Neural cell (in vitro differentiated cells): ENCODE results near the gene EEF2KMT. TPM values are rescaled to one million over a fixed set of nuclear protein-coding genes. Genes with fewer than 3 reads are reported as not detected.

ENCODE experiments used
- H2AFZ ChIP-seq: fragments of 200-600, 300-800 bp; sonication (generic), shearing (Covaris generic); 2 replicates; pipeline ENCODE4 v1.6.0; 2014; ENCODE audit warnings: low read depth, mild to moderate bottlenecking, antibody characterized with exemption, low read length, moderate library complexity
- H3F3A ChIP-seq: fragments of 200-600 bp; shearing (Covaris generic); 2 replicates; pipeline ENCODE4 v1.6.1; 2016; ENCODE audit warnings: mild to moderate bottlenecking, moderate library complexity, mixed read lengths, antibody characterized with exemption, low read length; ENCODE audit not compliant: insufficient read depth, poor library complexity, severe bottlenecking
- H3K27ac ChIP-seq: fragments of 200-600, 300-800 bp; sonication (generic), shearing (Covaris generic); 2 replicates; pipeline ENCODE4 v1.5.1; 2014; ENCODE audit warnings: mild to moderate bottlenecking, low read length, moderate library complexity
- H3K27me3 ChIP-seq: fragments of 300-800, 200-600 bp; sonication (generic), shearing (Covaris generic); 2 replicates; pipeline ENCODE4 v1.6.0; 2014; ENCODE audit warnings: mild to moderate bottlenecking, low read depth, low read length, moderate library complexity; ENCODE audit not compliant: insufficient read depth
- H3K36me3 ChIP-seq: fragments of 300-800, 200-600 bp; sonication (generic), shearing (Covaris generic); 2 replicates; pipeline ENCODE4 v1.5.1; 2014; ENCODE audit warnings: mild to moderate bottlenecking, antibody characterized with exemption, low read length, moderate library complexity; ENCODE audit not compliant: insufficient read depth
- H3K4me2 ChIP-seq: fragments of 300-800, 200-600 bp; sonication (generic), shearing (Covaris generic); 2 replicates; pipeline ENCODE4 v1.6.0; 2014; ENCODE audit warnings: mild to moderate bottlenecking, low read length
- H3K4me3 ChIP-seq: fragments of 300-800, 200-600 bp; sonication (generic), shearing (Covaris generic); 2 replicates; pipeline ENCODE4 v1.5.1; 2014; ENCODE audit warnings: mild to moderate bottlenecking, low read length, moderate library complexity
- H3K79me2 ChIP-seq: fragments of 200-600 bp; shearing (Covaris generic); replicated peaks from 2 replicates; pipeline ENCODE4 v1.6.0; 2014; ENCODE audit warnings: mild to moderate bottlenecking, low read length, moderate library complexity; ENCODE audit not compliant: insufficient read depth
- H3K9ac ChIP-seq: fragments of 300-800, 200-600 bp; sonication (generic), shearing (Covaris generic); 2 replicates; pipeline ENCODE4 v1.6.1; 2016; ENCODE audit warnings: mild to moderate bottlenecking, low read length, mixed read lengths
- H3K9me2 ChIP-seq: fragments of 200-600 bp; shearing (Covaris generic); 2 replicates; pipeline ENCODE4 v1.6.1; 2016; ENCODE audit warnings: mild to moderate bottlenecking, low read length, mixed read lengths; ENCODE audit not compliant: insufficient read depth
- H3K9me3 ChIP-seq: fragments of 200-600, 300-800 bp; sonication (generic), shearing (Covaris generic); 2 replicates; pipeline ENCODE4 v1.6.1; 2016; ENCODE audit warnings: mild to moderate bottlenecking, mixed run types, low read length, moderate library complexity, mixed read lengths
- H4K20me1 ChIP-seq: fragments of 200-600 bp; shearing (Covaris generic); 2 replicates; pipeline ENCODE4 v1.6.1; 2016; ENCODE audit warnings: mild to moderate bottlenecking, mixed run types; ENCODE audit not compliant: insufficient read depth
- EP300 ChIP-seq: fragments of 450-650 bp; conservative IDR thresholded peaks from 2 replicates; pipeline ENCODE4 v1.6.1; 2014; ENCODE audit warnings: antibody characterized with exemption, mild to moderate bottlenecking, moderate library complexity; ENCODE audit not compliant: poor library complexity, severe bottlenecking
- EZH2 ChIP-seq: fragments of 200-600, 300-800 bp; shearing (Covaris generic), sonication (generic); IDR thresholded peaks from 2 replicates; pipeline ENCODE4 v1.6.1; 2014; ENCODE audit warnings: antibody characterized with exemption, low read length, borderline replicate concordance, mild to moderate bottlenecking; ENCODE audit not compliant: insufficient read depth, poor library complexity, severe bottlenecking
- MXI1 ChIP-seq: fragments of 450-650 bp; conservative IDR thresholded peaks from 2 replicates; pipeline ENCODE4 v1.6.1; 2014; ENCODE audit warnings: antibody characterized with exemption, mild to moderate bottlenecking; ENCODE audit not compliant: poor library complexity, severe bottlenecking
- POLR2AphosphoS5 ChIP-seq: IDR thresholded peaks from 2 replicates; pipeline ENCODE4 v1.6.1; 2012
- RAD21 ChIP-seq: fragments of 450-650 bp; conservative IDR thresholded peaks from 2 replicates; pipeline ENCODE4 v1.6.1; 2014; ENCODE audit warnings: antibody characterized with exemption, mild to moderate bottlenecking, moderate library complexity
- SMC3 ChIP-seq: fragments of 450-650 bp; conservative IDR thresholded peaks from 2 replicates; pipeline ENCODE4 v1.6.1; 2014; ENCODE audit warnings: antibody characterized with exemption, mild to moderate bottlenecking, moderate library complexity; ENCODE audit not compliant: poor library complexity
- TAF1 ChIP-seq: IDR thresholded peaks from 2 replicates; pipeline ENCODE4 v1.6.1; 2012; ENCODE audit warnings: low read depth
- polyA plus RNA-seq: library from polyadenylated mRNA; depleted of rRNA; stranded (reverse); fragments of >200 nt; gene quantifications from 2 replicates; pipeline ENCODE4 v1.2.3, GENCODE V29; 2014
- TF ChIP-seq, protein P1 (sequence below): IDR thresholded peaks from 2 replicates; pipeline ENCODE4 v1.6.1; 2012; ENCODE audit warnings: borderline replicate concordance
- TF ChIP-seq, protein P2 (sequence below): fragments of 450-650 bp; IDR thresholded peaks from 2 replicates; pipeline ENCODE4 v1.5.1; 2014; ENCODE audit warnings: antibody characterized with exemption, mild to moderate bottlenecking, moderate library complexity; ENCODE audit not compliant: poor library complexity, severe bottlenecking

The EEF2KMT gene
- polyA plus RNA-seq, 1 donor from 2014 or later, result 4.6 TPM

DNA sequence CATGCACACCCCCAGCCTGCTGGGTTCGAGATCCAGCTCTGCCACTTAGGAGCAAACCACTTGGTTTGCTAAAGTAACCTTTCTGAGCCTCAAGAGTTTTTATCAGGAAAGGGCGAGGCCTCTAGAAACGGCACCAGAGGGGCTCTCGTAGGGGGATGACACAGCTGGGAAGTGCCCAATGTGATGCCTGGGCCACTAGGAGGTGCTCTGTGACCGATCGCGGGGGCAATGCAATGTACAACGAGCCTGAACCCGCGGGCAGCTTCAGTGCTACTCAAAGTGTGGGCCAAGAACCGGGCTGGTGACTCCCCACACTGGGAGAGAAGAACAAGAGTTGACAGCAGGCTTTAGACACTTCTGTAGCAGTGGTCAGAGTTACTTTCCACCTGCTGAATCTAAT is 41.2 kb downstream of the EEF2KMT start:
- no peaks in the 10 kb centered on the region for H3K9me3 ChIP-seq
- TF ChIP-seq SMC3, result no peak
- no peaks in the 10 kb centered on the region for H3F3A ChIP-seq
- H3K36me3 ChIP-seq, result no peaks in the 10 kb centered on the region
- H3K9ac ChIP-seq, result no peak overlapping the region
- no peaks in the 10 kb centered on the region for H3K27me3 ChIP-seq
- no peak overlapping the region for H3K27ac ChIP-seq
- no peak overlapping the region for H3K4me3 ChIP-seq
- H2AFZ ChIP-seq, result no peak overlapping the region
- H3K79me2 ChIP-seq, result no peaks in the 10 kb centered on the region
- no peaks in the 10 kb centered on the region for H4K20me1 ChIP-seq
- no peaks in the 10 kb centered on the region for H3K9me2 ChIP-seq
- H3K4me2 ChIP-seq, result no peak overlapping the region

DNA sequence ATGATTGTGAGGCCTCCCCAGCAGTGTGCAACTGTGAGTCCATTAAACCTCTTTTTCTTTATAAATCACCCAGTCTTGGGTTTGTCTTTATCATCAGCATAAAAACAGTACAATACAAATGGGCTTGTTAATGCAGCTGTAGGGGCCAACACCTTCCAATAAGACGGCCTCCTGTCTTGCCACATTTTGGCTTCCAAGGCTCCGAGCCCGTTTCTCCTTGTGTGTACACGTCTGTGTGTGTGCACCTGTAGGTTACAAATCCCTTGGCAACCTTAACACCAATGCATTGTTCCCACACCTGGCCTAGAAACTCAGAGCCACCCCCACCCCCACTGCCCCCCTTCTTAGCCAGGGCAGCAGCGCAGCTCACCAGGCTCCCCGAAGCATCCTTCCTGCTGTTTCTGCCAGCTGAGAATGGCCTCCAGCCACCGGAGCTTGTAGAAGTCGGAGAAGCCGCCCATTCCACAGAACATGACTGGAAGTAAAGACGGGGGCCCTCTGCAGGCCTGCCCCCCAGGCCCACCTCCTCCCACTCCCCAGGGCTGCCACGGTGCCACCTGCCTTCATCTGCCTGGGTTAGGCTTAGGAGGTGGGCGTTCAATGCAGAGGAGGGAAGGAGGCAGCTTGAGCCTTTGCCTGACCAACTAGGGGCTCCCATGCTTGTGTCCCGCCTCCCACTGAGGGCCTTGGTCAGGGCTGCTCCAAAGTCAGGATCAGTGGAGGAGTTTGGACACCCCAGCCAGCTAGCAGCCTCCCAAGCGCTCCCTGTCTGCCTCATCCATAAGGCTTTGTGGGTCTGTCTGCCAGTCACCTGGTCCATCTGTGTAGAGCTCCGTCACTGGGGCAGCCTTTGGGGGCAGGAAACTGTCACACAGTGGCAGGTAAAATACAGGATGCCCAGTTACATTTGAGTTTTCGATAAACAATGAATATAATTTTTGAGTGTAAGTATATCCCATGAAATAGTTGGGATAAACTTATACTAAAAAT is 42.4 kb downstream of the EEF2KMT start:
- no peak overlapping the region for H3K9ac ChIP-seq
- H3K79me2 ChIP-seq, result no peaks in the 10 kb centered on the region
- no peaks in the 10 kb centered on the region for H3K9me2 ChIP-seq
- no peaks in the 10 kb centered on the region for H3K36me3 ChIP-seq
- no peak overlapping the region for H3K4me2 ChIP-seq
- no peak for TF ChIP-seq MXI1
- TF ChIP-seq EP300, result no peak
- TF ChIP-seq POLR2AphosphoS5, result no peak
- TF ChIP-seq SMC3, result no peak
- TF ChIP-seq, protein P1, sequence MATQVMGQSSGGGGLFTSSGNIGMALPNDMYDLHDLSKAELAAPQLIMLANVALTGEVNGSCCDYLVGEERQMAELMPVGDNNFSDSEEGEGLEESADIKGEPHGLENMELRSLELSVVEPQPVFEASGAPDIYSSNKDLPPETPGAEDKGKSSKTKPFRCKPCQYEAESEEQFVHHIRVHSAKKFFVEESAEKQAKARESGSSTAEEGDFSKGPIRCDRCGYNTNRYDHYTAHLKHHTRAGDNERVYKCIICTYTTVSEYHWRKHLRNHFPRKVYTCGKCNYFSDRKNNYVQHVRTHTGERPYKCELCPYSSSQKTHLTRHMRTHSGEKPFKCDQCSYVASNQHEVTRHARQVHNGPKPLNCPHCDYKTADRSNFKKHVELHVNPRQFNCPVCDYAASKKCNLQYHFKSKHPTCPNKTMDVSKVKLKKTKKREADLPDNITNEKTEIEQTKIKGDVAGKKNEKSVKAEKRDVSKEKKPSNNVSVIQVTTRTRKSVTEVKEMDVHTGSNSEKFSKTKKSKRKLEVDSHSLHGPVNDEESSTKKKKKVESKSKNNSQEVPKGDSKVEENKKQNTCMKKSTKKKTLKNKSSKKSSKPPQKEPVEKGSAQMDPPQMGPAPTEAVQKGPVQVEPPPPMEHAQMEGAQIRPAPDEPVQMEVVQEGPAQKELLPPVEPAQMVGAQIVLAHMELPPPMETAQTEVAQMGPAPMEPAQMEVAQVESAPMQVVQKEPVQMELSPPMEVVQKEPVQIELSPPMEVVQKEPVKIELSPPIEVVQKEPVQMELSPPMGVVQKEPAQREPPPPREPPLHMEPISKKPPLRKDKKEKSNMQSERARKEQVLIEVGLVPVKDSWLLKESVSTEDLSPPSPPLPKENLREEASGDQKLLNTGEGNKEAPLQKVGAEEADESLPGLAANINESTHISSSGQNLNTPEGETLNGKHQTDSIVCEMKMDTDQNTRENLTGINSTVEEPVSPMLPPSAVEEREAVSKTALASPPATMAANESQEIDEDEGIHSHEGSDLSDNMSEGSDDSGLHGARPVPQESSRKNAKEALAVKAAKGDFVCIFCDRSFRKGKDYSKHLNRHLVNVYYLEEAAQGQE, result no peak
- H3K9me3 ChIP-seq, result no peaks in the 10 kb centered on the region
- no peaks in the 10 kb centered on the region for H4K20me1 ChIP-seq
- no peak overlapping the region for H3K4me3 ChIP-seq
- no peak overlapping the region for H3K27ac ChIP-seq
- H3F3A ChIP-seq, result no peaks in the 10 kb centered on the region
- no peaks in the 10 kb centered on the region for H3K27me3 ChIP-seq
- no peak overlapping the region for H2AFZ ChIP-seq

DNA sequence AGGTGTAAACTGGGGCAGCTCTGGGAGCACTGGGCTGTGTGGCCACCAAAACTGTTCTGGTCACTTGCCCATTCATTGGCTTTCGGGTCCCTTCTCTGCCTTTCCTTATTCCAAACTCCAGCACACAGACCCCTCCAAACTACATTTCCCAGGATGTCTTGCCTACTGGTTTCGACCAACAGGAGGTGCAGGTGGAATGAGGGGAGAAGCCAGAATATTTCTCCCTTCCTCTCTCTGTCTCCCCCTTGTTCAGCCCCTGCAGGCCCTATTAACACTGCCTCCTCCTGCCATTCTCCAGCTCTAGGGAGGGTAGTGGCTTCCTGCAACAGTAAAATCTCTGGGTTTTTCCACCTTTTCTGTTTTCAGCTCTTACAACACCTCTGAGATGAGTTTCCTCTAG is 50.7 kb downstream of the EEF2KMT start:
- Histone ChIP-seq H3K27ac (no peak overlapping the region), H3K9ac (no peak overlapping the region), H3K4me3 (no peak overlapping the region), H3K36me3 (no peaks in the 10 kb centered on the region), H3K9me2 (no peaks in the 10 kb centered on the region), H3K27me3 (no peaks in the 10 kb centered on the region), H3F3A (no peaks in the 10 kb centered on the region), H3K79me2 (no peaks in the 10 kb centered on the region), H2AFZ (no peak overlapping the region), H3K4me2 (no peak overlapping the region), H3K9me3 (no peaks in the 10 kb centered on the region), H4K20me1 (no peaks in the 10 kb centered on the region)
- TF ChIP-seq TAF1 (no peak), EZH2 (no peak), EP300 (no peak), MXI1 (no peak), SMC3 (no peak), RAD21 (no peak), POLR2AphosphoS5 (no peak)
- TF ChIP-seq, protein P2, sequence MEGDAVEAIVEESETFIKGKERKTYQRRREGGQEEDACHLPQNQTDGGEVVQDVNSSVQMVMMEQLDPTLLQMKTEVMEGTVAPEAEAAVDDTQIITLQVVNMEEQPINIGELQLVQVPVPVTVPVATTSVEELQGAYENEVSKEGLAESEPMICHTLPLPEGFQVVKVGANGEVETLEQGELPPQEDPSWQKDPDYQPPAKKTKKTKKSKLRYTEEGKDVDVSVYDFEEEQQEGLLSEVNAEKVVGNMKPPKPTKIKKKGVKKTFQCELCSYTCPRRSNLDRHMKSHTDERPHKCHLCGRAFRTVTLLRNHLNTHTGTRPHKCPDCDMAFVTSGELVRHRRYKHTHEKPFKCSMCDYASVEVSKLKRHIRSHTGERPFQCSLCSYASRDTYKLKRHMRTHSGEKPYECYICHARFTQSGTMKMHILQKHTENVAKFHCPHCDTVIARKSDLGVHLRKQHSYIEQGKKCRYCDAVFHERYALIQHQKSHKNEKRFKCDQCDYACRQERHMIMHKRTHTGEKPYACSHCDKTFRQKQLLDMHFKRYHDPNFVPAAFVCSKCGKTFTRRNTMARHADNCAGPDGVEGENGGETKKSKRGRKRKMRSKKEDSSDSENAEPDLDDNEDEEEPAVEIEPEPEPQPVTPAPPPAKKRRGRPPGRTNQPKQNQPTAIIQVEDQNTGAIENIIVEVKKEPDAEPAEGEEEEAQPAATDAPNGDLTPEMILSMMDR, result no peak
- TF ChIP-seq, protein P1, result no peak
